Uterus (tissue), 4 donors: ENCODE results near the gene NTSR1. TPM values are rescaled to one million over a fixed set of nuclear protein-coding genes. Genes with fewer than 3 reads are reported as not detected.

Experiments used
- DNase-seq, 2 donors: peaks; one replicate each; pipeline ENCODE4 v3.0.0-alpha.2; 2019 to 2020
- H3K27ac ChIP-seq, 2 donors: fragments of 200-600 bp; sonication (generic); 1 replicate in 1 of 2; 2 replicates in 1 of 2; pipeline ENCODE4 v1.5.1; 2016 to 2018
- H3K27me3 ChIP-seq, 2 donors: fragments of 200-600 bp; sonication (generic); one replicate each; pipeline ENCODE4 v1.5.1; 2018 to 2019; ENCODE audit warnings: control low read depth in 1 of 2
- H3K36me3 ChIP-seq, 2 donors: fragments of 200-600 bp; sonication (generic); one replicate each; pipeline ENCODE4 v1.5.1; 2019; ENCODE audit warnings: control low read depth in 1 of 2
- H3K4me1 ChIP-seq, 2 donors: fragments of 200-600 bp; sonication (generic); one replicate each; pipeline ENCODE4 v1.5.1; 2018 to 2019; ENCODE audit warnings: control low read depth in 1 of 2
- H3K4me3 ChIP-seq, 2 donors: fragments of 200-600 bp; sonication (generic); 1 replicate in 1 of 2; 2 replicates in 1 of 2; pipeline ENCODE4 v1.5.1; 2018 to 2019; ENCODE audit warnings: mild to moderate bottlenecking in 1 of 2
- H3K9me3 ChIP-seq, 2 donors: fragments of 200-600 bp; sonication (generic); one replicate each; pipeline ENCODE4 v1.5.1; 2019; ENCODE audit warnings: control low read depth in 1 of 2
- CTCF ChIP-seq, 4 experiments: fragments of 200-600 bp in 2 of 4; fragments of 450-650 bp in 2 of 4; sonication (generic) in 2 of 4; IDR thresholded peaks; one replicate each; pipeline ENCODE4 v1.5.1; 2016 to 2019; ENCODE audit warnings: antibody characterized with exemption in 4 of 4, mild to moderate bottlenecking in 2 of 4, moderate library complexity in 1 of 4
- POLR2A ChIP-seq, 2 donors: fragments of 450-650 bp; IDR thresholded peaks; one replicate each; pipeline ENCODE4 v1.6.1; 2016; ENCODE audit warnings: antibody characterized with exemption in 2 of 2, mild to moderate bottlenecking in 1 of 2, moderate library complexity in 1 of 2
- intact Hi-C: fragments of 100-400 bp; cut with DNase I; formaldehyde crosslinking; loops from one replicate; pipeline ENCODE4 v1.15.1; 2023; ENCODE audit warnings: low total_unique reads
- total RNA-seq, 4 donors: library from RNA; depleted of rRNA in 3 of 4; stranded (reverse); fragments of >200 nt in 3 of 4; gene quantifications; one replicate each; pipeline versions ENCODE4 v1.1.0 to v1.2.4, GENCODE V29; 2014 to 2023
- donor health status: DM: yes; HTN: yes; CAD: no.

The NTSR1 gene
- total RNA-seq, 4 donors from 2014 or later, result not detected

GRCh38 chr20:62700261-62700930 lies 8.2 kb upstream of the NTSR1 start:
- Histone ChIP-seq H3K36me3 (no peaks in the 10 kb centered on the region), H3K4me1 (no peaks in the 10 kb centered on the region), H3K27ac (no peak overlapping the region), H3K27me3 (no peaks in the 10 kb centered on the region), H3K4me3 (no peak overlapping the region), H3K9me3 (no peaks in the 10 kb centered on the region)
- no peak for TF ChIP-seq CTCF (IDR thresholded peaks at IDR 0.05)
- no peak for TF ChIP-seq POLR2A (IDR thresholded peaks at IDR 0.05)
- intact Hi-C loops, result no loop called here
- DNase-seq, result no peak

- no peak for TF ChIP-seq POLR2A (IDR thresholded peaks at IDR 0.05)
- no peak for TF ChIP-seq CTCF (IDR thresholded peaks at IDR 0.05)
- H3K27me3 ChIP-seq, result no peaks in the 10 kb centered on the region
- H3K9me3 ChIP-seq, result no peaks in the 10 kb centered on the region
- no peak overlapping the region for H3K27ac ChIP-seq
- H3K4me3 ChIP-seq, result no peak overlapping the region
- intact Hi-C loops, result no loop called here
- DNase-seq, result no peak
- H3K4me1 ChIP-seq, result no peaks in the 10 kb centered on the region
- H3K36me3 ChIP-seq, result no peaks in the 10 kb centered on the region
Measured at GRCh38 chr20:62701161-62702012, 7.2 kb upstream of the NTSR1 start.

GRCh38 chr20:62702013-62702300 lies 6.7 kb upstream of the NTSR1 start:
- H3K4me3 ChIP-seq, result no peak overlapping the region
- TF ChIP-seq POLR2A (IDR thresholded peaks at IDR 0.05) (no peak), CTCF (IDR thresholded peaks at IDR 0.05) (no peak)
- H3K36me3 ChIP-seq, result no peaks in the 10 kb centered on the region
- H3K9me3 ChIP-seq, result no peaks in the 10 kb centered on the region
- intact Hi-C loops, result no loop called here
- H3K27ac ChIP-seq, result no peak overlapping the region
- no peaks in the 10 kb centered on the region for H3K4me1 ChIP-seq
- DNase-seq, result no peak
- no peaks in the 10 kb centered on the region for H3K27me3 ChIP-seq

- intact Hi-C loops, result no loop called here
- no peaks in the 10 kb centered on the region for H3K27me3 ChIP-seq
- no peaks in the 10 kb centered on the region for H3K4me1 ChIP-seq
- H3K9me3 ChIP-seq, result no peaks in the 10 kb centered on the region
- TF ChIP-seq POLR2A (IDR thresholded peaks at IDR 0.05) (no peak), CTCF (IDR thresholded peaks at IDR 0.05) (no peak)
- no peak overlapping the region for H3K4me3 ChIP-seq
- H3K36me3 ChIP-seq, result no peaks in the 10 kb centered on the region
- H3K27ac ChIP-seq, result peak overlapping the region in 1 of 2 donors; percentile 18
- peak in 1 of 2 donors; percentile 37 for DNase-seq
Measured at GRCh38 chr20:62702895-62703852, 5.5 kb upstream of the NTSR1 start.
